Heart left ventricle (tissue), 16 donors: ENCODE measurements around the gene UBAP1L. TPM values are rescaled to one million over a fixed set of nuclear protein-coding genes. Genes with fewer than 3 reads are reported as not detected.
"Not testable (repeated sequence)": the region's sequence is repeated elsewhere in the genome, so short reads cannot be mapped to it uniquely, and the experiment has no call there.

Source experiments
- ATAC-seq, 4 donors: fragments of 200-7000 bp; cut with Tn5 transposase; one replicate each; pipeline ENCODE4 v1.9.1; 2020 to 2022; ENCODE audit warnings: moderate library complexity in 4 of 4, mild to moderate bottlenecking in 3 of 4, moderate number of reproducible peaks in 1 of 4
- DNase-seq, 5 donors: peaks; one replicate each; pipeline ENCODE4 v3.0.0-alpha.2; 2020
- H3K27ac ChIP-seq, 12 donors: fragments of 200-600 bp; sonication (generic) in 4 of 12; one replicate each; pipeline versions ENCODE4 v1.5.0 to v1.8.0; 2016 to 2022; ENCODE audit warnings: mild to moderate bottlenecking in 2 of 12
- H3K27me3 ChIP-seq, 9 donors: fragments of 200-600 bp; sonication (generic) in 2 of 9; one replicate each; pipeline versions ENCODE4 v1.5.1 to v1.8.0; 2016 to 2022; ENCODE audit warnings: mild to moderate bottlenecking in 3 of 9
- H3K36me3 ChIP-seq, 9 donors: fragments of 200-600 bp; sonication (generic) in 2 of 9; one replicate each; pipeline versions ENCODE4 v1.5.0 to v1.8.0; 2018 to 2022; ENCODE audit warnings: mild to moderate bottlenecking in 2 of 9
- H3K4me1 ChIP-seq, 12 donors: fragments of 200-600 bp; sonication (generic) in 4 of 12; one replicate each; pipeline versions ENCODE4 v1.5.0 to v1.8.0; 2016 to 2022; ENCODE audit warnings: mild to moderate bottlenecking in 3 of 12
- H3K4me3 ChIP-seq, 12 donors: fragments of 200-600 bp; sonication (generic) in 4 of 12; one replicate each; pipeline versions ENCODE4 v1.5.0 to v1.8.0; 2017 to 2022; ENCODE audit warnings: mild to moderate bottlenecking in 9 of 12, moderate library complexity in 4 of 12
- H3K9me3 ChIP-seq, 12 donors: fragments of 200-600 bp; sonication (generic) in 4 of 12; one replicate each; pipeline versions ENCODE4 v1.5.0 to v1.8.0; 2016 to 2022; ENCODE audit warnings: mild to moderate bottlenecking in 1 of 12
- CTCF ChIP-seq, 12 donors: fragments of 200-600 bp; sonication (generic) in 4 of 12; IDR thresholded peaks; one replicate each; pipeline versions ENCODE4 v1.5.0 to v1.8.0; 2018 to 2022; ENCODE audit warnings: antibody characterized with exemption in 12 of 12, mild to moderate bottlenecking in 5 of 12
- POLR2A ChIP-seq, 2 donors: fragments of 450-650 bp; IDR thresholded peaks; one replicate each; pipeline ENCODE4 v1.6.1; 2017; ENCODE audit warnings: antibody characterized with exemption in 2 of 2, mild to moderate bottlenecking in 2 of 2, moderate library complexity in 2 of 2
- WGBS, 4 donors: extraction: QIAGEN DNeasy Blood & Tissue Kit in 2 of 4; methylation state at CpG; one replicate each; pipeline versions ENCODE4 v1.1.5 to v1.1.7; 2013 to 2018; 5-methylcytosine and 5-hydroxymethylcytosine counted together
- intact Hi-C, 10 donors: fragments of 100-400 bp; cut with DNase I; formaldehyde crosslinking; loops; one replicate each; pipeline versions ENCODE4 v1.11.1 to v1.14.2; 2022
- polyA plus RNA-seq, 2 donors: library from polyadenylated mRNA; stranded (reverse); fragments of 200-250 nt; gene quantifications; one replicate each; pipeline ENCODE4 v1.2.3, GENCODE V29; 2013
- total RNA-seq, 9 donors: library from RNA; depleted of rRNA in 2 of 9; stranded (reverse); fragments of >200 nt in 2 of 9; fragmentation: NEBNext Ultra II Directional in 3 of 9; extraction: Animal tissue kit (Norgen Biotek cat#: 25700) in 3 of 9; gene quantifications; one replicate each; pipeline versions ENCODE4 v1.1.0 to v1.2.4, GENCODE V29; 2016 to 2023
- donor health status: ischemic (EF 13 %, LVEDD 7.1; RV severe dilation, severe dysfunction).
- donor health status: healthy with polysubstance abuse.
- donor health status: DM: no; HTN: yes; CAD: no.
- donor health status: DM: no; HTN: no; CAD: no.
- donor health status: ischemic (EF 25% LVEDD 6.9; RV normal size, moderate dysfunction).
- donor health status: ischemic (EF 25% LVEDD 5.7; RV mildly dilated, moderate dysfunction).
- donor health status: healthy.
- donor health status: DM: yes; HTN: yes; CAD: no.
- donor health status: ischemic (EF 35%, LVEDD 5.7; RV mildly dilated, moderate dysfunction).
- donor health status: nonischemic (EF 11% LVEDD 7.7; RV severe dilation, severe dysfunction).
- donor health status: DM: yes; HTN: yes; CAD: no.
- donor health status: PGD.
- donor health status: ischemic (EF 29% LVEDD 5.4; RV normal size, mild dysfunction).
- donor health status: nonischemic (EF 23%, LVEDD 6.1; RV moderate dilation, normal function).

Gene UBAP1L
- total and polyA plus RNA-seq, 11 donors, result 0.51 to 2.2 (median 1.3) TPM

GRCh38 chr15:65044724-65045481 lies 70.1 kb downstream of the UBAP1L start, which contains the start of gene SLC51B:
TSS of gene SLC51B (plus strand) at chr15:65045387. CDS start at chr15:65050005, 4,618 bp downstream.
- Histone ChIP-seq H3K4me3 (no peak within 1 kb of the TSS), H3K4me1 (peaks cover 0 to 28% (median 9%) of the 10 kb centered on the region in 12 donors), H3K27ac (peak within 1 kb of the TSS in 2 of 12 donors; percentile 1 to 3), H3K9me3 (no peaks in the 10 kb centered on the region), H3K36me3 (no peaks in the 10 kb centered on the region), H3K27me3 (no peaks in the 10 kb centered on the region)
- TF ChIP-seq POLR2A (IDR thresholded peaks at IDR 0.05) (no peak), CTCF (IDR thresholded peaks at IDR 0.05) (no peak)
- WGBS, 4 donors, result 75 to 80% (median 79%) methylated on average over 5 to 7 of the region's 7 CpGs
- intact Hi-C loops, result loop anchor here in 1 of 10 donors (10.0 kb wide), 1 partner anchor 230 kb away; no protein-coding TSS in a partner anchor
- peak in 4 of 5 donors; percentile 49 to 88 (median 70) for DNase-seq
- peak; percentile 60 to 89 (median 84) for ATAC-seq

- H3K4me3 ChIP-seq, H3K27ac ChIP-seq, H3K9me3 ChIP-seq, H3K27me3 ChIP-seq, H3K36me3 ChIP-seq: not testable (repeated sequence)
- ATAC-seq, result peak in 3 of 4 donors; percentile 29 to 73 (median 44)
- peak in 1 of 5 donors; percentile 59 for DNase-seq
- 79 to 84% (median 82%) methylated on average over 5 of the region's 5 CpGs for WGBS, 4 donors
- peaks cover 0 to 23% (median 3%) of the 10 kb centered on the region in 12 donors for H3K4me1 ChIP-seq
- intact Hi-C loops, result loop anchor here in 1 of 10 donors (10.0 kb wide), 1 partner anchor 231 kb away; no protein-coding TSS in a partner anchor
Measured at GRCh38 chr15:65044218-65044617, 70.8 kb downstream of the UBAP1L start.

GRCh38 chr15:65042776-65043327 lies 72.1 kb downstream of the UBAP1L start:
- 46 to 74% (median 60%) methylated on average over 4 of the region's 4 CpGs for WGBS, 4 donors
- ATAC-seq (no peak), DNase-seq (no peak)
- no peak for TF ChIP-seq CTCF (IDR thresholded peaks at IDR 0.05)
- Histone ChIP-seq H3K36me3 (no peaks in the 10 kb centered on the region), H3K9me3 (no peaks in the 10 kb centered on the region), H3K4me1 (peaks cover 0 to 17% (median 0%) of the 10 kb centered on the region in 12 donors), H3K27me3 (no peaks in the 10 kb centered on the region), H3K4me3 (no peak overlapping the region), H3K27ac (peak overlapping the region in 1 of 12 donors; percentile 46)
- intact Hi-C loops, result loop anchor here in 1 of 10 donors (10.0 kb wide), 1 partner anchor 232 kb away; no protein-coding TSS in a partner anchor

Other genes starting within 250 kb of the UBAP1L start
- gene ANKDD1A, start 203.3 kb downstream of the UBAP1L start, total RNA-seq, result 1 to 10 TPM in 5 of 9 donors, under 1 TPM in 4; 0.42 to 3.4 (median 1.1) TPM
- 1 to 10 TPM in 1 of 2 donors, under 1 TPM in 1; 0.88 to 1.2 TPM for gene ANKDD1A, start 203.3 kb downstream of the UBAP1L start, polyA plus RNA-seq
- gene SPG21, start 125.3 kb downstream of the UBAP1L start, total RNA-seq, result 10 to 100 TPM; 38.2 to 63.6 (median 48.7) TPM
- gene SPG21, start 125.3 kb downstream of the UBAP1L start, polyA plus RNA-seq, result 10 to 100 TPM; 34.9 to 70.3 TPM
- gene MTFMT, start 85.6 kb downstream of the UBAP1L start, total RNA-seq, result 10 to 100 TPM; 14.3 to 41.0 (median 20.5) TPM
- 10 to 100 TPM in 1 of 2 donors, 1 to 10 TPM in 1; 6.0 to 14.4 TPM for gene MTFMT, start 85.6 kb downstream of the UBAP1L start, polyA plus RNA-seq
- gene SLC51B, start 69.8 kb downstream of the UBAP1L start, total RNA-seq, result not detected
- gene SLC51B, start 69.8 kb downstream of the UBAP1L start, polyA plus RNA-seq, result under 1 TPM in 1 of 2 donors, not detected in 1; 0.08 TPM
- gene RASL12, start 47.2 kb downstream of the UBAP1L start, total RNA-seq, result 10 to 100 TPM in 7 of 9 donors, 1 to 10 TPM in 2; 8.3 to 35.0 (median 12.2) TPM
- gene RASL12, start 47.2 kb downstream of the UBAP1L start, polyA plus RNA-seq, result 10 to 100 TPM; 13.3 to 13.7 TPM
- 10 to 100 TPM in 1 of 9 donors, 1 to 10 TPM in 8; 3.2 to 11.8 (median 4.2) TPM for gene KBTBD13, start 38.5 kb downstream of the UBAP1L start, total RNA-seq
- 1 to 10 TPM in 1 of 2 donors, under 1 TPM in 1; 0.78 to 9.0 TPM for gene KBTBD13, start 38.5 kb downstream of the UBAP1L start, polyA plus RNA-seq
- 10 to 100 TPM in 8 of 9 donors, 1 to 10 TPM in 1; 9.5 to 21.9 (median 13.9) TPM for gene PDCD7, start 18.6 kb upstream of the UBAP1L start, total RNA-seq
- 10 to 100 TPM; 10.6 to 11.1 TPM for gene PDCD7, start 18.6 kb upstream of the UBAP1L start, polyA plus RNA-seq
- 10 to 100 TPM; 43.8 to 64.8 (median 57.2) TPM for gene CLPX, start 70.1 kb upstream of the UBAP1L start, total RNA-seq
- gene CLPX, start 70.1 kb upstream of the UBAP1L start, polyA plus RNA-seq, result 10 to 100 TPM; 11.2 to 29.2 TPM
- gene CILP, start 96.3 kb upstream of the UBAP1L start, total RNA-seq, result 10 to 100 TPM in 6 of 9 donors, 1 to 10 TPM in 3; 6.2 to 58.5 (median 12.3) TPM
- 10 to 100 TPM in 1 of 2 donors, under 1 TPM in 1; 0.76 to 12.0 TPM for gene CILP, start 96.3 kb upstream of the UBAP1L start, polyA plus RNA-seq
- gene PARP16, start 171.7 kb upstream of the UBAP1L start, total RNA-seq, result 1 to 10 TPM; 2.7 to 7.0 (median 4.8) TPM
- 1 to 10 TPM; 3.0 to 4.8 TPM for gene PARP16, start 171.7 kb upstream of the UBAP1L start, polyA plus RNA-seq
- not detected for gene RNU5A-1, start 180.9 kb upstream of the UBAP1L start, total RNA-seq
- not detected for gene RNU5A-1, start 180.9 kb upstream of the UBAP1L start, polyA plus RNA-seq
- gene RNU5B-1, start 189.5 kb upstream of the UBAP1L start, total RNA-seq, result 10 to 100 TPM in 2 of 9 donors, not detected in 7; 18.6 to 30.4 TPM
- gene RNU5B-1, start 189.5 kb upstream of the UBAP1L start, polyA plus RNA-seq, result not detected